ENCODE results near the gene SMAD7.

The SMAD7 gene

DNA sequence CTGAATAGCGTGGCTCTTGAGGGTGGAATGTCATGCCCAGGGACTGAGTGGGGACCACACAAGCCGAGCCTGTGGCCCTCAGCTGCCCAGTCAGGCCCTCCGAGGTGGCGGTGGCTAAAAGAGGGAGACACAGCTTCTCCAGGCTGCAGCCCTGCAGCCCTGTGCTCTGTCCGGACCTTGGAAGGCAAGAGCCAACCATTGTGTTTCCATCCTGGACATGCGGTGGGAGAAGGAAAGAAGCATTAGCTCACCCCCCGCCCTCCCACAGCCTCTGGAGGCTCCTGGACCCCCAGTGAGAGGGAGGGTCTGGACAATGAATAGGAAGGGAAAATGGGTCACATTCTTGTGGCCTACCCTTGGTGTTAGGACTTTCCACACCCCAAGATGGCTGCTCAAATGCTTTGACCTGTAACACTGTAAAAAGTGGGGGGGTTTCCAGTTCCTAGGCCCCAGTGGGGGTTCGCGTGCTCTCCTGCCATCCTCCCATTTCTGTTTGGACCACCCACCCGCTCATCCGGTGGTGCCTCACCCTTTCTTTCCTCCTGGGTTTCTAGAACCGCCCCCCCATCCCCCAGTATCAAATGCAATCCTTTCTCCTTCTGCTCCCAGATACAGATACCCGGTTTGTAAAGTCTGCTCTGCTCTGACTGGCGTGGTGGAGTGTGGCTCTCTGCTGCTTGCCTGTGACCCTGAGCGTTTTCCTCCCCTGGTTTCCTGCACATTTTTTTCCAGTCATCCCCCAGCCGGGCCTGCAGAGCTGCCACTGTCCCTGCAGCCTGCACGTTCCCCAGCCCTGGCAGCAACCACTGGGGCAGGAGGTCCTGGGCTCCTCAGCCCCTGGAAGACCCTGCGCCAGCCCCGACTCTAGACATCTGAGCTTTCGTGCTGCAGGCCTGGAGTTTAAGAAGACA lies 36.3 kb upstream of the SMAD7 start:
- FAIRE-seq: no peak

GRCh38 chr18:48985161-48985560 lies 34.4 kb upstream of the SMAD7 start:
- FAIRE-seq: no peak

DNA sequence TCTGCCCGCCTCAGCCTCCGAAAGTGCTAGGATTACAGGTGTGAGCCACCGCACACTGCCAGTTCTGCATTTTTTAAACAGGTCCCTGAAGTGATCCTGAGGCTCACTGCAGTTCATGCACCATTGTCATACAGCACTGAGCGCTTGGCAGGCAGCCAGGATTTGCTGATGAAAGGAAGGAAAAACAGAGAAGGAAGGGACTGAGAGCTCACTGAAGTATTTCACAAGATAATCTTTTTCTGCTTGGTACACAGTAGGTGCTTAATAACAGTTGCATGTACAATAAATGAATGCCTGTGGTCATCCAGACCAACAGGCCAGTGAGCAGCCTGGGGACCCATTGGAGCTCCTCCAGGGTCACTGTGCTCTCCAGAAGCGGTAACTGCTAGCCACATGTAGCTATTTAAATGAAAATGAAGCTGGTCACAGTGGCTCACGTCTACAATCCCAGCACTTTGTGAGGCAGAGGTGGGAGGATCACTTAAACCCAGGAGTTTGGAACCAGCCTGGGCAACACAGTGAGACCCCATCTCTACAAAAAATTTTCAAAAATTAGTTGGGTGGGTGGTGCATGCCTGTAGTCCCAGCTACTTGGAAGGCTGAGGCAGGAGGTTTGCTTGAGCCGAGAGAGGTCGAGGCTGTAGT lies 33.1 kb upstream of the SMAD7 start:
- no peak for FAIRE-seq

- FAIRE-seq: no peak
Observed at GRCh38 chr18:48982266-48982665, 31.5 kb upstream of the SMAD7 start.

DNA sequence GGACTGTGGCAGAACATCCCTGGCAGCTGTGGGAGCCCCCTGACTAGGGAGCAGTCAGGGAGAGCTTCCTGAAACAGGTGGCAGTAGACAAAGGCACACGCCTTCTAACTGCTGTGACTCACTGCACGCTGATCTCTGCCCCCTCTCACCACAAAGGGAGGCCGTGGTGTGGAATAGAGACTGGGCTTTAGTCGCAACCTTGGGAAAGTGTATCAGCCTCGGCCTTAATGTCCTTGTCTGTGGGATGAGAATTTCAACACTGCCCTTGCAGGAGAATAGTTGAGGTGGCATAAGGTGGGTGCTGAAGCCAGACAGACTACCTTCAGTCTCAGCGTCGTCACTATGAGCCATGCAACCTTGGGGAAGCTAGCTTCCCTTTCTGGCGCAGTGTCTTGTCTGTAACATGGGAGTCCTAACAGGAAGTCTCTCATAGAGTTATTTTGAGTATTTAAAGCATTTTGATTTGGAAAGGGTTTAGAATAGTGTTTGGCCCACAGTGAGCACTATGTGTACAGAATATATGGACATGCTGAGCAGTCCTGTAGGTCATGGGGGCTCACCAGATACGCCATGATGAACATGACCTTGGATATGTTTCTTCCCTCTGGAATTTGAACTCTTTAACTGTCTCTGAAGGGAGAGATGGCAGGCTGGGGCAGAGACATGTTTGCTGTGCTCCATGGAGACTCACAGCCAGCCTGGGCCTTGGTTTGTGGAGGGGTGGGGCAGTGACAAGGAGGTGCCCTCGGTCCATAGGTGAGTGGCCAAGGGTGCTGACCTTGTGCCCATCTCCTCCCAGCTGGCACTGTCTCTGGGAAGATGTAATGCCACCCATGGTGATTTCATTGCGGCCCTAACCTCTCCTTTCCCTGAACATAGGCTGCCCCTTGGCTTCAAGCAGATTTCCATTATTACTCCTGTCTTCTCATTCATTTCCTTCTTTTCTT lies 29.5 kb upstream of the SMAD7 start:
- no peak for FAIRE-seq

GRCh38 chr18:48977914-48978313 lies 27.1 kb upstream of the SMAD7 start:
- no peak for FAIRE-seq

DNA sequence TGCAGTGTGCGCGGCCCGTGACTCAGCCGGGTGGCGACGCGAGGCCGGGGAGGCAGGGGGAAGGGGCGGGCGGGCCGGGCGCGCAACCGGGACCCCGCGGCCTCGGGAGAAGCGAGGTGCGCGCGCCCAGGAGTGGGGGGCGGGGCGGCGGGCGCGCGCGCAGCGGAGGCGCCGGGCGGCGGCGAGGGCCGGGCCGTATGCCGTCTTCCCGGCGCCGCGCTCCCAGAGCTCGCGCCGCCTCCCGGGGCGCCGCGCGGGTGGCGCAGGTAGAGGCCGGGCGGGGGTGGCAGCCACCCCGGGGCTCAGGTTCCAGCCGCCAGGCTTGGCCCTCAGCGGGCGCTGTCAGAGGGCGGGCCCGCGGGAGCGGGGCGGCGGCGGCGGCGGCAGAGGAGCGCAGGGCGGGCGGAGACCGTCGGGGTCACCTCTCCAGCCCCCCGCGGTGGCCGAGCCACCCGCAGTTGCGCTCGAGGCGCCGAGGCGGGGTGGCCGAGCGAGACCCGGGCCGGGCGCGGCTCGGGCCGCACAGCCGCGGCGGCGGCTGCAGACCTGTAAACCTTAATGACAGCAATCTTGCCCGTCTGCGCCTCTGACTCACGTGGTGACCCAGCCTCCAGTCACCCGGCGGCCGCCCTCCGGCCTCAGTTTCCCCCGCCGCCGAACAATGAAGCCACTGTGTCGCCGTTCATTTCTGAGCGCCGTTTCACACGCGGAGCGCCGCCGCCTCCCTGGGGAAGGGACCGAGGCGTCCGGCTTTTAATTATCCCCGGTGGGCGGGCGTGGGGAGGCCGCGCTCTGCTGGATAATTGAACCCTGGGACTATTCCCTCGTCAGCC lies 25.3 kb upstream of the SMAD7 start:
- no peak for FAIRE-seq

DNA sequence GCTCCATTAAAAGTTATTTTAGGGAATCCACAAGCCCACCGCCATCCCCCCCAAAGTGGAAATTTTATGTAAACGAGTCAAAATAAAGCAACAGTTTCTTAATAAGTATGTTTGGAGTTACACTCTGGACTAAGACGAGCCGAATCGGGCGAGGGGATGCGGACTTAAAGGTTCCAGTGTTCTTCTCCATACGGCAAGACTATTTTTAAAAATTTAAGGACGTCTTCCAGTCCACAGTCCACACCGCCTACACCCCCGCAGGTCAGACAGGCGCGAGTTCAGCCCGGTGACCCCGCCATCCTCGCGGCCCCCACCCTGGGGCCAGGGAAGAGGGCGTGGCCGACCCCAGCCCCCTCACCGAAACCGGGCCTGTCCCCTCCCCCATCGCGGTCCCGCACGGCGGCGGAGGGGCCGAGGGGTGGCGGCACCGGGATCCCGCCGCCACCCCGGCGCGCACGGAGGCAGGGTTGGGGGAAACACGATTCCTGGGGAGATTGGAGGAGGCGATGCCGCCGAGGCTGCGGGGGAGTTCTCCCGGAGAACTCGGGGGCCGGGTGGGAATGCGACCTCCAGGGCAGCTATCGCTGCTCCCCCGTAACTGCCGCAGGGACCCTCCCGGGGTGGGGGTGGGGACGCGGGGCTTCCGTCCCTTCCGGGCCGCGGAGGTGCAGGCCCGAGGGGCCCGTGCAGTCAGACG lies 24.5 kb upstream of the SMAD7 start:
- no peak for FAIRE-seq

DNA sequence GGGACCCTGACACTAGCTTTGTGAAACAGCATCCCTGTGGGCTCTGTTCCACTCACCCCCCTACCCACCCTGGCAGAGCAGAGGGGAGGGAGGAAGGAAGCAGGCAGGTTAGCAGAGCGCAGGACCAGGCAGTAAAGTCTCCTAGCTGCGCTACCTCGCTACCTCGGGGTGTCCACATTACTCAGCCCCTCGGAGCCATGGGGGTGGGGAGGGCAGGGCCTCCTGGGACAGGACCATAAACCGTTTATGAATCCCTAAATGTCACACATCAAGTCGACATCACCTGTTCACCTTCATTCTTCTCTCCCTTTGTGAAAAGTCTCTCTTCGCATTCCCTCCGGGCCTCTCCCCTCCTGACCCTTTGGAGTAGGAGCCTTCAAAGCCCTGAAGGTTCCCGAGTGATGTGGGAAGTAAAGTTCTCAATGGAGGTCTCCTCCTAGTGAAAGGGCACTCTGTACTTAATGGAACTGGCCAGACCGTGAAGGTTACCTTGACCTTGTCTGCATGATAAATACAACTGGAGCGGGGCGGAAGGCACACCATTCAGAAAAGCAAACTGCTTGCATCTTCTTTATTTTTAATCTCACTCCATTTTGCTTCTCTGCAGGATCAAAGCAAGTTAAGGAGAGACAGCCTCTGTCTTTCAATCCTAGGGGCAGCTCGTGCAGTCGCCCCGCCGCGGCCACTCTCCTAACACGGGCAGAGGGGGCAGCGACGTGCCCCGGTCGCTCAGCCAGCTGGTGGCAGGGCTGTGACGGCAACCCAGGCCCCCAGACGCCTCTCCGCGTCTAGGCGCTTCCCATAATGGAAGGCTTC lies 23.7 kb upstream of the SMAD7 start:
- no peak for FAIRE-seq

DNA sequence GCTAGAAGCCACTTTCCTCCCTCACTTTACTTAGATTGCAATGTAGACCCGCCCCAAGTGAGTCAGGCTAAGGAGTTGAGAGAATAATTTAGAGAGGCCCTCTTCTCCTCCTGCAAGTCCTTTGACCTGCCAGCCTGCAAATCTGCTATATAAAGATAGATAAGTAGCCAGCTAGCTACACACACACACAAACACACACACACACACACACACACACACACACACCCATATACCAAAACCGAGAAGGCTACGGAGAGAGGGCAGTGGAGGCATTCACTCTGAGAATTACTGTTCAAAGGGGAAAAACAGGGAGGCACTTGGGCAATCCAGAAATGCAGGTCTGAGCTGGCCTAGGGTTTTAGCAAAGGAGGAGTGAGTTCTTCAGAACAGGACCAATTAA lies 23.0 kb upstream of the SMAD7 start:
- no peak for FAIRE-seq

- no peak for FAIRE-seq
Observed at GRCh38 chr18:48968412-48969215, 17.8 kb upstream of the SMAD7 start.

DNA sequence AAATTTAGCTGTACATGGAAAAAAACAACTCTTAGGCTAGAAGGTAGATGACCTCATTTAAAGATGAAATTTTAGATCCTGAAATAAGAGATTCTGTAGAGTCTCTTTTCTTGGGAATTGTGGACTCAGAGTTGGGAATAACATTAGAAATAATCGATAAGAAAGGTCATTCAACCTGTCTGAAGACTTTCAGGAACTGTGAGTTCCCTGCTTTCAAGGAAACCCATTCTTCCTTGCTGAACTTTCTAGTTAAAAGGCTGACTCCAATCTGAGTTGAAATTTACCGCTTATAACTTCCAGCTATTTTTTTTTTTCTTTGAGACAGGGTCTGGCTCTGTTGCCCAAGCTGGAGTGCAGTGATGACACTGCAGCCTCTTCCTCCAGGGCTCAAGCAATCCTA lies 16.8 kb upstream of the SMAD7 start:
- no peak for FAIRE-seq

DNA sequence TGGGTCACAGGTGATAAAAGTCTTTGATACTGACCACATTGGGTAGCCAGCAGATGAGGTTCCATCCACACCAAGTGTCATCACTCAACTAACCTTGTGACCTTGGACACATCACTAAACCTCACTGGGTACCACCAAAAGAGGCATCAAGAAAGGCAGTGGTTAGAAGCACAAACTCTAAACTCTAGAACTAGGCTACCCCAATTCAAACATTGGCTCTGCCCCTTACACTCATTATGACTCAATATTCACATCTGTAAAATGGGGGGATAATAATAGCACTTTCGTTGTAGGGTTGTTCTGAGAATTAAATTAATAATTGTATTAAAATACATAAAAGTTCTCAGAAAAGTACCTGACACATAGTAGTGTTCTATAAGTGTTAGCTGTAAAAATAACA lies 15.8 kb upstream of the SMAD7 start:
- no peak for FAIRE-seq

GRCh38 chr18:48963586-48964470 lies 13.1 kb upstream of the SMAD7 start:
- FAIRE-seq: no peak

GRCh38 chr18:48962994-48963561 lies 12.3 kb upstream of the SMAD7 start:
- no peak for FAIRE-seq

GRCh38 chr18:48962252-48962993 lies 11.7 kb upstream of the SMAD7 start:
- FAIRE-seq: no peak

DNA sequence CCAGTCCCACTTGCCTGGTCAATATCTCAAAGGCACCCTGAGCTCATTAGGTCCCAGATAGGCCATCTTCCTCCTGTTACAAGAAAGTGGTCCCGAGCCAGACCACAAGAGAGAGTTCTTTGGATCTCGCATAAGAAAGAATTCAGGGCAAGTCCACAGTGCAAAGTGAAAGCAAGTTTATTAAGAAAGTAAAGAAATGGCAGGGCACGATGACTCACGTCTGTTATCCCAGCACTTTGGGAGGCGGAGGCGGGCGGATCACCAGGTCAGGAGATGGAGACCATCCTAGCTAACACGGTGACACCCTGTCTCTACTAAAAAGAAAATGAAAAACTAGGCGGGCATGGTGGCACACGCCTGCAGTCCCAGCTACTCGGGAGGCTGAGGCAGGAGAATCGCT lies 10.8 kb upstream of the SMAD7 start:
- no peak for FAIRE-seq
